HG03108 (cell line): ENCODE measurements around the gene SLCO2A1.
"Not testable (repeated sequence)": the region's sequence is repeated elsewhere in the genome, so short reads cannot be mapped to it uniquely, and the experiment has no call there.

Experiments used
- ATAC-seq: cut with Tn5 transposase; IDR thresholded peaks from one replicate; pipeline ENCODE4 v1.9.1; 2021; ENCODE audit warnings: moderate library complexity; ENCODE audit not compliant: unreplicated experiment

SLCO2A1 gene

GRCh38 chr3:134029734-134030378 lies at the start of gene SLCO2A1:
SLCO2A1 (minus strand) TSS chr3:134029925; CDS start chr3:134029802, 123 bp downstream.
- ATAC-seq = no peak

GRCh38 chr3:134079111-134079547 lies 49.4 kb upstream of the SLCO2A1 start:
- ATAC-seq = no peak

- ATAC-seq = no peak
These were observed 48.6 kb upstream of the SLCO2A1 start for GRCh38 chr3:134078169-134078831.

DNA sequence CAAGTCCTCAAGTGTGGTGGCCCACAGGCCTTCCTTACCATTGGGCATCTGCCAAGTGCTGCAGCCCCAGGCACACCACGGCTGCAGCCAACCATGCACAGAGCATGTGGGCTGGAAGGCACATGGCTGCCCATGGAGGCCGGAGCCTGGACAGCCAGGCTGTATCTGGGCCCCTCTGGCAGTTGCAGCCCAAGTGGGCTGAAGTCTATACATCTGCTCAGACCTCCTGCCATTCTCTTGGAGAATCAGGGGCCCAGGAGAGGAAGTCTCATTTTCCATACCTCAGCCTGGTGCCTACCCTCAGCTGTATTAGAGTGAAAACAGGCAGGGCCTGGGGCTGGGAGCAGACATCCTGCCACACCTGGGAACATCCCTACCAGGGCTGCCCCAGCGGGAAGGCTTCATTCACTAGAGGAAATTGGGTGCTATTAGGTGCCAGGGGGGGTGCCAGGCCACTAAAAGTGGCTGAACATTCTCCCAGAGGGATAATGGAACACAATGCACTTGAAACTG lies 48.0 kb upstream of the SLCO2A1 start:
- no peak for ATAC-seq

- no peak for ATAC-seq
These were observed 47.1 kb upstream of the SLCO2A1 start for GRCh38 chr3:134076851-134077250.

- ATAC-seq = no peak
These were observed 46.1 kb upstream of the SLCO2A1 start for GRCh38 chr3:134075846-134076245.

- no peak for ATAC-seq
These were observed 45.8 kb upstream of the SLCO2A1 start for GRCh38 chr3:134075568-134075825.

- no peak for ATAC-seq
These were observed 45.3 kb upstream of the SLCO2A1 start for GRCh38 chr3:134074790-134075567.

DNA sequence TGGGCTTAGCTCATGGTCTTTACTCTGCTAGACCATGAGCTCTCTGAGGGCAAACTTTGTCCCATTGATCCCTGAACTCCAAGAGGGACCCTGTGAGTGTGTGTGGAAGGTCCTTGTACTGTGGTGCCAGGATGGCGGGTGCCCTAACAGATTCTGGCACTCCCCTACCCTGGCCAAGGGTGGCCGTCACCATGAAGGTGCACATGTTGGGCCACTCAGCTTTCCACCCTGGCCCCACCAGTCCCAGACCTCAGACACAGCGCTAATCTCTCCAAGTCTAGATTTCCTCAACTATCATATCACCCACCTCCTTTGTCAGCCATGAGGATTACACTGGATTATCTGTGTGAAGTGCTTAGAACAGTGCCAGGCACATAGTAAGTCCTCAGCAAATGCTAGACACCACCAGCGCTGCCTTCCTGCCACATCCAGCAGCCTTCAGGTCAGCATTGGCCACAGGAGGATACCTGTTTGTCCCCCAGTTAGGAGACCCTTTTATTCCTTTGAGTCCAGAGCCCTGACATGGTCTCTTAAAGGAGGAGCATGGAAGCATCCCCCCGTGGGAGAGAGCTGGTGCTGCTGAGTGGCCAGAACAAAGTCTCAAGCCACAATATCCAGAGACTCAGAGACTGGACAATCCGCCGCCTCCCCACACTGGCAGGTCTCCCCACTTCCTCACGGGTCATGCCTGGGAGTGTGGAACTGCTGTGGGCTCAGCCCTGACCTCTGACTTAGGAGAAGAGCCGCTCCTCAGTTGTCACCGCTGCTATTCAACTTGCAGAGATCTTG lies 44.5 kb upstream of the SLCO2A1 start:
- ATAC-seq = no peak

DNA sequence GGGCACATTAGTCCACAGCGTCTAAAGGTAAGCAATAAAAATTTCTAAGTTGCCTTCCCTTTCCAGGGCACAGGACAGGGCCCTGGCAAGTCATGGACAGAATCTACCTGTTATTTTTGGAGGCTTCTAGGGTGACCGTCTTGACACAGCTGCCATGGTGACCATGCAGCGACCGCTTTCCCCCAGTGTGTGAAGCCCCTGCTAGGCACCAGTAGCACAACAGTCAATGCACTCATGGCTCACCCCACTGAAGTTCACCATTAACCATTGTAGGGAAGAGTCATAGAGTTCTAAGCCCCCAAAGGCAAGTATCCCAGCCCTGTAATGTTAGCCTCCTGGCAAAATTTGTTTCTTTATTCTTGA lies 43.8 kb upstream of the SLCO2A1 start:
- ATAC-seq = no peak

DNA sequence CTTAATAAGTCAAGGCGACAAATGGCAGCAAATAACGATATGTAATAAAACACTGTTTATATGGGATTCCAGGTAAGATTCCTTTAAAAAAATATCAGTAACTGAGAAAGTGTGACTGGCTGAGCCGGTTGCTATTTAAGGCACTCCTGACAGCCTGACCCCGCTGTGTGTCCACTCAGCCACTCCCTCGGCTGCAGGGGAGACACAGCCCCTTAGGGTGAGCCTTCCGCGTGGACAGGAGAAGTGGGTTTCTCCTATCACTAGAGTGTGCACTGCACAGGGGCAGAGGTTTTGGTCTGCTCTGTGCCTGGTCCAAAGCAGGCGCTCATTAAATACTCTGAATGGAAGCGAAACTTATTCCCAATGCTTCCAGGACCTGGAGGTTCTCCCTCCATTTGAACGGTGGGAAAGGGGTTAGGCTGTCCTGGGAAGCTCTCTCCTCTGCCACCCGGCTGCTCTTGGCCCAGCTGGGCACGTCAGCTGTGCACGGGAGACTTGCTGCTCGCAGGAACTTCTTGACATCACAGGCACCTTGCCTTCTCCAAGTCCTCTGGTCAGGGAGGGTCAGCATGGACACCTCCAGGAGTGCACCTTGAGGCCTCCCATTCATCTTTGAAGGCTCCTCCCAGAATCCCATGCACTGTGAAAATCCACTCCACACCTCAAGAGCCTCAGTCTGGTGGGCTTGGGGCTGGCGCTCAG lies 43.3 kb upstream of the SLCO2A1 start:
- ATAC-seq = no peak

GRCh38 chr3:134070281-134070680 lies 40.6 kb upstream of the SLCO2A1 start:
- not testable (repeated sequence) for ATAC-seq

DNA sequence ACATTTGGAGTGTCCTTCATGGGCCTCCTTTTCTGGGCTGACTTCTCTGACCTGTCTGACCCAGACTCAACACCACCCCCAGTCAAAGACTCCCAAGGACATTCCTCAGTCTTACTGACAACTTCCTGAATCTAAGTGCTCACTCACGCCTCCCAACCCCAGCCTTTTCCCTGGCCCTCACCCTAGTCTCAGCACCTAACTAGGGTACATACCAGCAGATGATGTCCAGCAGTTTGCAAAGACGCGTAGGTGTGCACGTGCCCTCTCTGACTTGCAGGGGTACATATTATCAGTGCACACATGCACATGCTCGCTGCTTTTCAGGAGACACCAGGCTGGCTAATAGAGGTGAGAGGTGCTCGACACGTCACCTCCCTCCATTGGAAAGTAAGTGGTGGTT lies 38.7 kb upstream of the SLCO2A1 start:
- no peak for ATAC-seq

DNA sequence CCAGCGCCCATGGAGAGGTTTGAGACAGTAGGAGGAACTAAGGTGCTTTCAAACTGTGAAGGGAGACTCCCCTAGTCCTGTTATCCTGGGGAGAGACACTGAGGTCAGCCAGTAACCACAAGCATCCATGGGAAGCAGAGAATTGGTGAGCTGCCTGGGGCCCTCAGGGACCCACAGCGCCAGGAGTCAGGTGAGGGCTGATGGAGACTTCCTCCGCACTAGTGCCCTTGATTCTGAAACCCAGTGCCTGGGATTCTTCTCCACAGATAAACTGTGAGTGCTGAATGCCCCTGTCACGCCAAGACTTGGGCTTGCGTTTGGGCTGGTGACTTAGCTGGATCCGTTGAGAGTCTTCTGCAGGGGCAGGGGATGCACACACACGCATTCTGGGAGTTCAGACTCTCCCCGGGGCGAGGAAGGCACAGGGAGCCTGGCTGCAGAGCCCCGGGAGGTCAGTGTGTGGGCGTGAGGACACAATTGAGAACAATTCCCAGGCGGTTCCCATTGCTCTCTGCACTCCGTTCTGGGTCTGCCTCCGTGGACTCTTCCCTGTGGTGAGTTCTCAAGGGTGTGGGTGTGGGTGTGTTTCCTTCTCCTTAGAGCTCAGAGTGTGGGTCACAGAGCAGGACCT lies 37.9 kb upstream of the SLCO2A1 start:
- ATAC-seq = no peak

GRCh38 chr3:134066651-134067530 lies 37.2 kb upstream of the SLCO2A1 start:
- ATAC-seq = no peak

GRCh38 chr3:134066158-134066541 lies 36.4 kb upstream of the SLCO2A1 start:
- no peak for ATAC-seq

DNA sequence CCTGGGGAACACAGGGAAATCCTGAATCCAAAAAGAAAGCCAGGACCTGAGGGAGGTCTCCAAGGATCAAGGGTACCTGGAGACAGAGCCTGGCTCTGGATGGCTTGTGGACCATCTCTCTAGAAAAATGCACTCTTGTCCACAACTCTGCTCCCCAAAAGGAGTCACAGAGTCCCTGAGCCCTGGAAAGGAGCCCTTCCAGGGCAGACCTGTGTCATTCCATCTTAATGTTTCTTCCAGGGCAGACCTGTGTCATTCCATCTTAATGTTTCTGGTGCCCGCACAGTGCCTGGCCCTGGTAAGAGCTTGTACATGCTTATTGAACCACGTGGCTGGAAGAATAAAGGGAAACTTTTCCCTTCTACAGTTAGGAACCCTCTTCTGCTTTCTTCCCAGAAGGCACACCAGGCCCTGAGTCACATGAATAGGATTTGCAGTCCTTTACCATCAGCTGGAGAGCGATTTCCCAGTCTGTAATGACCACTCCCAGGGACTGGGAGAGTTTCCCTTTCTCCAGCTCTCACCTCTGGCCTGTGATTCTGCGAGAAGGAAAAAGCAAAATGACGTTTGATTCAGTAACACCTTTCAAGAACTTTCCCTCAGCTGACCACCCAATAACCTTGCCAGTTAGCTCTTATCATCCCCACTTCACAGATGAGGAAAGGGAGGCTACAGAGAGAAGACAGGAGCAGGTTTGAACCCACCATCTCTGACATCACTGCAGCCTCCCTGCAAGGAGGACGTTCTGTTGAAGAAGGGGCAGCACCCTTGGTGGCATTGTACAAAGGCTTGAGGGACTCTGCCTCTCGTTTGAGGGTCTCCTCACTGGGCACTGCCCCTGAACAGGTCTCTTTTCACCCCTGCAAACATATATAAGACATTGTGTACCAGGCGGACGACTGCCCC lies 35.8 kb upstream of the SLCO2A1 start:
- no peak for ATAC-seq

DNA sequence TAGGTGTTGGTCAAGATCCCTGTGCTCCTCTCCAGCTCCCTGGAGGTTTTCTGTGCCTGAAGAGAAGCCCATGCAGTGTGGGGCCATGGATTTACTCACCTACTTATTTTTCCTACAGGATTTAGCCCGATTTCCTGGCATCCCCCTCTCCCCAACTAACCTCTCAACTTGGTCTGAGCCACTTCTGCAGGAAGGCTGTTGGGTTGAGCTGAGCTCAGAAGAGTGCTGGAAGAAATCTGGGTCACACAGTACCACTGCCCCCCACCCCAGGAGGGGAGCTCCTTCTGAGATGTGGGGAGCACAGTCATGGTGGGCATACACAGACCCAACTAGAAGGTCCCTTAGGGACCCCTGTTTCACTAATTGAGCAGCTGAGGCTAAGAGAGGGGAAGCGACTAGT lies 34.4 kb upstream of the SLCO2A1 start:
- no peak for ATAC-seq
